HG02588 (cell line): ENCODE measurements around the gene CFAP61.

ENCODE experiments used
- ATAC-seq: cut with Tn5 transposase; IDR thresholded peaks from one replicate; pipeline ENCODE4 v1.9.1; 2021; ENCODE audit warnings: mild to moderate bottlenecking, moderate library complexity; ENCODE audit not compliant: unreplicated experiment

The CFAP61 gene

DNA sequence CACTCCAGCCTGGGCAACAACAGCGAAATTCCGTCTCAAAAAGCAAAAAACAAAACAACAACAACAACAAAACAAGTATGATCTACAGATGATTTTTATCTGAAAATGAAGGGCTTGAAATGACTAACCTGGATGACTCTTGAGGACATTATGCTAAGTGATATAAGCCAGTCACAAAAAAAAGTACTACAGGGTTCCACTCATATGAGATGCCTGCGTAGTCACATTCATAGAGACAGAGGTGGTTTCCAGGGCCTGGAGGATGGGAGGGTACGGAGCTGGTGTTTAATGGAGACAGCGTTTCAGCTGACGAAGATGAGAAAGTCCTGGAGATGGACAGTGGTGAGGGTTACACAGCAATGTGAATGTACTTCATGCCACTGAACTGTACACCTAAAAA lies 307.3 kb downstream of the CFAP61 start:
- ATAC-seq, result no peak

DNA sequence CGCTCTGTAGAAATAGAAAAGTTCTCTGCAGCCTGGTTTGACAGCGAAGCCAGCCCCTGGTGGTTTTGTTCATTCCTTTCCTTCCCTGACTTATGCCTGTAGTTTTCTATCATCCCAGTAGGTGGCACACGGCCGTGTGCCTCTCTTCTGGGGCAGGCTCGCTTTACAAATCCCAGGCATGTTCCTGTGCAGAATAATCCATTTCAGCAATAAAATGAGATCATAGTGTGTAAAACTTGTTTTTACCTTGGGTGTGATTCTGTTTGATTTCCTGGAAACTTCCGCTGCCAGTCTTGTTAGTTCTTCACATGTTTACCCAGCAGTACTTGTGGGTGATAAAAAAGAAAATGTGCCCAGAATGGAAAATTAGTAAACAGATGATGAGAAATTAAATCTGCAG lies 308.1 kb downstream of the CFAP61 start:
- ATAC-seq, result no peak

DNA sequence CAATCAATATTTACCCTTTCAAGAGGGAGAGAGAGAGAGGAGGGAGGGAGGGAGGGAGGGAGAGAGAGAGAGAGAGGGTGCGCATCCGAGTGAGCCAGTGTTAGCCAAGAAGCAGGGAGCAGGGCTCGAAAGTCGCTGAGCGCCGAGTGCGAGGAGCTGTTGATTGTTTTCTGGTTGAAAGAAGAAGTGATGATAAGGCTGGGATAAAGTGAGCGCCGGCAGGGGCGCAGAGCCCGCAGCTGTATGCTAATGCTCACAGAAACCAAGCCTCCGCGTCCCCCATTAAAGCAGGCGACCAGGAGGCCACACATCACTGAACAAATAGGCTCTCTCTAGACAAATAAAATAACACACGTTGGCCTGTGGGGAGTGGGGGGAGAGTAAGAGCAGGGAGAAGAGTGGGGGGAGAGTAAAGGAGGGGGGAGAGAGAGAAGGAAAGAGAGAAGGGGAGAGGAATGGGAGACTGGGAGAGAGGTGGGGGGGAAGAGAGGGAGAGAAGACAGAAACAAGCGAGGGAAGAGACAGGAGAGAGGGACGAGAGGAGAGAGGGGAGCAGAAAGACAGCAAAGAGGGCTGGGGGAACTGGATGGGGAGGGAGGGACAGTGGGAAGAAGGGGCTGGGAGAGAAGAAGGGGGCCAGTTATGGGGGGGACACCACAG lies 310.6 kb downstream of the CFAP61 start:
- no peak for ATAC-seq

DNA sequence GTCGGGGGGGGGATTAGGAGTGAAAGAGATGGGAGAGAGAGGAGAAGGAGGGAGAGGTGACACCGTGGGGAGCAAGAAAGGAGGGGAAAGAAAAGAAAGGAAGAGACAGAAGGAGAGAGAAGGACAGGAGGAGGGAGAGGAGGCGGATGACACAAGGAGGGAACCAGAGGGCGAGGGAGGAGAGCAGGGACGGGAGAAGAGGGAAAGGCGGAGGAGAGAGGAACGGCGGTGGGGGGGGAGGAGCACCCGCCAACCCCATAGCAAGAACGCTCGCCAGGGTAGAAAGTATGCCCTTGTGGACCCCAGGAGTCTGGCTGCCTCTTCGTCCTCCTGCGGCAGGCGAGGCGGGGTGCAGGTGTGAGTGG lies 311.1 kb downstream of the CFAP61 start:
- ATAC-seq, result no peak

DNA sequence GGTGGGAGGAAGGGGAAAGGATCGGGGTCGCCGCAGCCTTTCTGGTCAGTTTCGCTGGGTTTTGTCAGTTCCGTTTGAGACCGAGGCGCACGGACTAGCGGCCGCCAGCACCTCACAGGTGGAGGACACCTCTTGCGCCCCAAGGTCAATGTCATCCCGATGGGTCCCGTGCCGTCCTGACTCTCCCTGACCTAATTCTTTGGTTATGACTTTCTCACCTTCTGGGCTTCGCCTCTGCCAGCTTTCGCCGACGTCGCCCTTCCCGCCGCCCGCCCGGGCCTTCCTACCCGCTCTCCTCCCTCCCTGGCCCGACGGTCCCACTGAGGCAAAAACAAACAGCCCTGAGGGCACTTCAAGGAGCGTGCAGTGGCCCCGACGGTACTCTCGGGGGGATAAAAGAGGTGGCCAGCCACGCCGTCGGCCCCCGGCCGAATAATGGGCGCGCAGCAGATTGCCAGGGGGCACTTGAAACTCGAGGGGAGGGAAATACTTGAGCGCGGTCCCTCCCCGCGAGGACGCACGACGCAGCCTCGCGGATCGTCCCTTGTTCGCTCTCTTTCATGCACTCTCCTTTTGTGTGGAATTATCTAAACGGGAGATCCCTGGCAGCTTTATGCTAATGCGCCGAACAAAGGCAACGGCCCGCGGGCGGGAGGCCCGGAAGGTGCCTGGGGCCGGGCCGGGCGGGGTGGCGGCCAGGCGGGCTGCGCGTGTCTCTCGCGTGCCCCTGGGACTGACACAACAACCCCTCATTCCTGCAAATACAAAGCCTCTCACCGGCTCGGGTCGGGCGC lies 311.7 kb downstream of the CFAP61 start:
- ATAC-seq, result no peak

DNA sequence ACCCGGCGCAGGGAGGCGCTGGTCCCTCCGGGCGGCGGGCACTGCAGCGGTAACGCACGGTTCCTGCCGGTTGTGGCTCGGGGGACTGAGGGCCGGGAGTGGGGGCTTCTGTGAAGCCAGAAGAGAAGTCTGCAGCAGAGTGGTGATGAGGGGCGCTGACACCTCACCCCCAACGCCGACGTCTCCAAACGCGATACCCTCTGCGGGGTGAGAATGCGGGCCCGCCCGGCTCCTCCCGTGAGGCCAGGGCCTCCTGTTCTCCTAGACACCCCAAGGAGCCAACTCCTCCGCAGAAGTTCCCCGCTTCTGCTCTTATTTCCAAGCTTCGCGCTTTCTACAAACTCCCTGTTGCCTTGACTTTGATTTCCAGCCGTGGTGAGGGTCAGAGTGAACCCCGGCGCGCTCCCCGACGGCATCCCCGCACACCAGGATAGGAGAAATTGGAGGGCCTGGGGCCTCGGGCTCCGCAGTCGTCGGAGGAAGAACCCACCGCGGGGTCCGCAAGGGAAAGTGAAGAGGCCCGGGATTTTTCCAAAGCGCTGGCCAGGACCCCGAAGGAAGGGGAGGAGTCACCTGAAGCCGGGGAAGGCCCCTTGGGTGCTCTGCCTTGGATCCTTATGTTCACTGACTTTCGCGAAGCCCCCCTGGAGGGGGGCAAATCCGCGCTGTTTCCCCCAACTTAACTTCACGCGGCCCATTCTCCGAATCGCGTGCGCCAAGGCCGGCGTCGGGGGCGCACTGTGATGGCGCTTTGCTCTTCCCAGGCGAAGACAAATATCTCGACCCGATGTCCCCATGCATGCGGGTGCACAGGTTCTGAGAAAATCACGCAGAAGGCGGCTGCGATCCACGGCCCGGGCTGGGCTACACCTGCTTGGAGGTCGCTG lies 312.5 kb downstream of the CFAP61 start:
- ATAC-seq, result no peak

DNA sequence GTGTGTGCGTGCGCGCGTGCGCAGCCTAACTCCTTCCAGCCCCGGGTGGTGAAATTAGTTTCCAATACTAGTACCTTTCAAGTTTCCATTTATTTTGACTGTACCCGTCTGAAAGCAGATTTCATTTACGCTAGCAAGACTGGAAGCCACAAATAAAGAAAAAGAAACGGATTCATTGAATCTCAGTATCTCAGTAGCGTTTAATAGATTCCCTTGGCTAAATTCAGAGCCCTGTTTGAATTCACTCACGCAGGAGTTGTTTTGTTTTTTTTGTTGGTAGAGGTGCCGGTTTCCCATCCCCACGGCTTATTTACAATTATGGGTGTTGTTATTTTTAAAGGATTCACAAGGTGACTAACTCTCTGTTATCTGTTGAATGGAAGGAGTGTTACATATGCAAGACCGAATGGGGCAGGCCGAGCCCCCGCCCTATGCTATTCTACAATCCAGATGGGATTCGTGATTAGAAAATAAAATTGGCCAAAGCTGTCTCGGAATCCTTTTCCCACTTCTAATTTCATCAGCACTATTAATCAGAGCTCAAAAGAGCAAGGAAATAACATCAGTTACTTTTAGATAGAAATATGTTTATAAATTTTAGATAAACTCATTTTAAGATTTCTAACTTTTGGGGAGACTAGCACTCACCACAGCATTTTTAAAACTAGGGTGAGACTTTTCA lies 313.3 kb downstream of the CFAP61 start:
- no peak for ATAC-seq

DNA sequence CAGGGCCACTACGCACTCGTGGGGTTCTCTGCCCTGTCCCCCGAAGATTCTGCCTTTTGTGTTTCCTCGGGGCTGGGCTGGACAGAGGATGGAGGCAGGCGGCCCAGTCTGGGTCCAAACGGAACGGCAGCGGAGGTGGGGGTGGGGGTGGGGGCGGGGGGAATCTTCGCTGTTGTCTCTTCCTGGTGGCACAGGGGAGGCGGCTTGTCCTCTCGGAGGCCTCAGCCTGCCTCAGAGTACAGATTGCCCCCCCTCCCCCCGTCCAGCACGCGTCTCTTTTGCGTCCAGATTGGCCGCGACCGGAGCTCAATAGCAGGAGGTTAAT lies 314.2 kb downstream of the CFAP61 start:
- ATAC-seq, result no peak

DNA sequence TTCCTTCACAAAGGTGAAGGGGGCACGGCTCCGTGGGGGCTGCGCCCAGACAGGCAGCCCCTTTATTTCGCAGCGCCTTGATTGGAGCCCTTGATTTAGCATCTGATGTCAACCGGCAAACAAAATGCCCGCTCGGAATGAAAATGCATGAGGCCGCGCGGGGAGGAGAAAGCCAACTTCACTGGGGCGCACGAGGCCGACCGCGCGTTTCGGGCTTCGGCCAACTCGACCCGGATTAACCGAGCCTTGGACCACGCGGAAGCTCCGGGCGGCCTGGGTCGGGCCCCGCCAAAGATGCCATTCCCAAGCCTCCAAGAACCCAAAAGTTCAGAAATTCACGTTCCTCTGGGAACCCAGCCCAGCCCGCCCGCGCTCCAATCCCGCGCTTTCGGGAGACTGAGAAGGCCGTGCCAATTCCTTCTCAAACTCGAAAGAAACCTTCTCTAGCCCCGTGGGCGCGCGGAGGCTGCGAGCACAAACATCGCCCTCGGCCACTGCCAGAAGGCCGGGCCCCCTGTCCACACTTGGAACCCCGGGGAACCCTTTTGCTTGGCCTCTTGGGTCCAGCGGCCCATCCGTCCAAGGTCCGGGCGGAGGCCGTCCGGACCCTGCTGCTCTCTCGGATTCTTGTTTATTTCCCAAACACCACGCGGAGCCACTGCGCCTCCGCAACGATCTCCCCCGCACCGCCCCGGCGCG lies 314.7 kb downstream of the CFAP61 start:
- no peak for ATAC-seq

DNA sequence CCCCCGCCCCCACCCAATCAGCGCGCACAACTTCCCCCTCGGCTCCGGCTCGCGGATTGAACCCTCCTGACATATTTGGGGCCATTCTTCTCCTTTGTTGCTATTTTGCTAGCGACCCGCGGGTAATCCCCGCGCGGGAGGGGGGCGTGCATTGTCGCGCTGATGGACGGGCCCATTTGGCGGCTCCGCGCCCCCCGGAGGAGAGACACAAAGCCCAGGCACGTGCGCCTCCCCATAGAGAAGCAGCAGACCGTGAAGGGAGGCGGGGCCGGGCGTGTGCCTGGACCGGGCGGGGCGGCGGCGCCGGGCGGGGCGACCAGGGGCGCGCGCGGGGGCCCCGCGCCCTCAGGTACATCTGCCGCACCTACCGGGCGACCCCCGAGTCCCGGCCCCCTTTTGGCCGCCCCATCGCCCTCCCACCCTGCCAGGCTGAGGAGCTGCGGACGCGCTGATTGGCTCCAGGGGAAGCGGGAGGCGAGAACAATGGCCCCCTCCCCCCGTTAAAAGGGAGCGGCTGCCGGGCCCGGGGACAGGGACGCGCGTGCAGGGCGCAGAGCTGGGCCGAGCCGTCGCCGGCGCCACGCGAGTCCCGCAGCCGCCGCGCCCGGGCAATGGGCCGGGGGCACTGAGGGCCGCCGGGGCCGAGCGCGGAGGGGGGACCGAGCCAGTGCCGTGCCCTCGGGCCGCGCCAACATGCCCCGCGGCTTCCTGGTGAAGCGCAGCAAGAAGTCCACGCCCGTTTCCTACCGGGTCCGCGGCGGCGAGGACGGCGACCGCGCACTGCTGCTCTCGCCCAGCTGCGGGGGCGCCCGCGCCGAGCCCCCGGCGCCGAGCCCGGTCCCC lies 315.5 kb downstream of the CFAP61 start, which contains the start of gene INSM1:
TSS of gene INSM1 (plus strand) at position 530 of the 843 bp plus-strand sequence. CDS start at position 694, 164 bp downstream.
- ATAC-seq, result no peak

DNA sequence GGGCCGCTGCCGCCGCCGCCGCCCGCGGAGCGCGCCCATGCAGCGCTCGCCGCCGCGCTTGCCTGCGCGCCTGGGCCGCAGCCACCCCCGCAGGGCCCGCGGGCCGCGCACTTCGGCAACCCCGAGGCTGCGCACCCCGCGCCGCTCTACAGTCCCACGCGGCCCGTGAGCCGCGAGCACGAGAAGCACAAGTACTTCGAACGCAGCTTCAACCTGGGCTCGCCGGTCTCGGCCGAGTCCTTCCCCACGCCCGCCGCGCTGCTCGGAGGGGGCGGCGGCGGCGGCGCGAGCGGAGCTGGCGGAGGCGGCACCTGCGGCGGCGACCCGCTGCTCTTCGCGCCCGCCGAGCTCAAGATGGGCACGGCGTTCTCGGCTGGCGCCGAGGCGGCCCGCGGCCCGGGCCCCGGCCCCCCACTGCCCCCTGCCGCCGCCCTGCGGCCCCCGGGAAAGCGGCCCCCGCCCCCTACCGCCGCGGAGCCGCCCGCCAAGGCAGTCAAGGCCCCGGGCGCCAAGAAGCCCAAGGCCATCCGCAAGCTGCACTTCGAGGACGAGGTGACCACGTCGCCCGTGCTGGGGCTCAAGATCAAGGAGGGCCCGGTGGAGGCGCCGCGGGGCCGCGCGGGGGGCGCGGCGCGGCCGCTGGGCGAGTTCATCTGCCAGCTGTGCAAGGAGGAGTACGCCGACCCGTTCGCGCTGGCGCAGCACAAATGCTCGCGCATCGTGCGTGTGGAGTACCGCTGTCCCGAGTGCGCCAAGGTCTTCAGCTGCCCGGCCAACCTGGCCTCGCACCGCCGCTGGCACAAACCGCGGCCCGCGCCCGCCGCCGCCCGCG lies 316.3 kb downstream of the CFAP61 start:
- ATAC-seq, result no peak

DNA sequence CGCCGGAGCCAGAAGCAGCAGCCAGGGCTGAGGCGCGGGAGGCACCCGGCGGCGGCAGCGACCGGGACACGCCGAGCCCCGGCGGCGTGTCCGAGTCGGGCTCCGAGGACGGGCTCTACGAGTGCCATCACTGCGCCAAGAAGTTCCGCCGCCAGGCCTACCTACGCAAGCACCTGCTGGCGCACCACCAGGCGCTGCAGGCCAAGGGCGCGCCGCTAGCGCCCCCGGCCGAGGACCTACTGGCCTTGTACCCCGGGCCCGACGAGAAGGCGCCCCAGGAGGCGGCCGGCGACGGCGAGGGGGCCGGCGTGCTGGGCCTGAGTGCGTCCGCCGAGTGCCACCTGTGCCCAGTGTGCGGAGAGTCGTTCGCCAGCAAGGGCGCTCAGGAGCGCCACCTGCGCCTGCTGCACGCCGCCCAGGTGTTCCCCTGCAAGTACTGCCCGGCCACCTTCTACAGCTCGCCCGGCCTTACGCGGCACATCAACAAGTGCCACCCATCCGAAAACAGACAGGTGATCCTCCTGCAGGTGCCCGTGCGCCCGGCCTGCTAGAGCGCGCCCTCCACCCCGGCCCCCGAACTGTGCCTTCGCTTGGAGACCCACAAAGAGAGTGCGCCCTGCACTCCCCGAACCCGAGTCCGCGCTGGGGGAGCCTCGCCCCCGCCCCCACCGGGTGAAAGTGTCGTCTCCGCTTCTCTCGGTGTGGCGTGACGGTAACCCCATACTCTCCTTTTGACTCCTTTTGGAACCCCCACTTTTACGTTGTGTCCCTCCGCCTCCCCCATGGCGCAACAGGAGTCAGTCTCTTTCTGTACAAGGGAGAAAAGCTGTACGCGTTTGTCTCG lies 317.1 kb downstream of the CFAP61 start:
- ATAC-seq, result no peak

DNA sequence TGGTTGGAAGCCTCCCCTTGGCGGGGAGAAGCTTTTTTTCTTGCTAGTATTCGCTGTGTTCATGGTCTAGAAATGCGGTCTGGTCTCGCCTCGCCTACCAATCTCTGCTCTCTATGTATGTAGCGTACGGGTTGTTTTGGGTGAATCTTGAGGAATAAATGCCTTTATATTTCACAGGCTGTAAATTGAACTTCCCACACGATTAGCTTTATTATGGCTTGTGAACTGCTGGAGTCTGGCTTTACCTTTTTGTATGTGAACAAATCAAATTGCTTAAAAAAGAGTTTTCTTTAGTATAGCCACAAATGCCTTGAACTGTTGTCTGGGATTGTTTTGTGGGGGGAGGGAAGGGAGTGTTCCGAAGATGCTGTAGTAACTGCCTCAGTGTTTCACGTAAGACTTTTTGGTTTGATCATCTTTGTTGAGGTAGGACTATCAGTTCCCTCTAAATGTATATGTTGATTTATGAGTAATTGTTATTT lies 317.8 kb downstream of the CFAP61 start:
- ATAC-seq, result no peak

DNA sequence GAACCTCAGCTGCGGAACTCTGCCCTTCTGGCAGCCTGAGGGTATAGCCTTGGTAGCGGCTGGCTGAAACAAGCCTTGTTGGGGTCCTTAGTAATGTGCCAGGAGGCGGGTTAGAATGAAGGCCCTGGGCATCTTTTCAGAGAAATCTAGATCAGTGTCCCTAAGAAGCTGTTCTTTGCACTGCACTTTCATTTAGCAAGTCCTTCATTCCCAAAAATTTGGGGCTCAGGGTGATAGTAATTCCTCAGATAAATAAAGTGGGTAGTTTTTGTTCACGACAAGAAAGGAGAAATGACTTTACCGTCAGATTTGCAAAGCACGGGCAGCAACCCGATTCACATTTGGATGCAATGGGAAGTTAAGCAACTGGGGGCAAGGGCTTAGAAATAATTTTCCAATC lies 318.8 kb downstream of the CFAP61 start:
- no peak for ATAC-seq

DNA sequence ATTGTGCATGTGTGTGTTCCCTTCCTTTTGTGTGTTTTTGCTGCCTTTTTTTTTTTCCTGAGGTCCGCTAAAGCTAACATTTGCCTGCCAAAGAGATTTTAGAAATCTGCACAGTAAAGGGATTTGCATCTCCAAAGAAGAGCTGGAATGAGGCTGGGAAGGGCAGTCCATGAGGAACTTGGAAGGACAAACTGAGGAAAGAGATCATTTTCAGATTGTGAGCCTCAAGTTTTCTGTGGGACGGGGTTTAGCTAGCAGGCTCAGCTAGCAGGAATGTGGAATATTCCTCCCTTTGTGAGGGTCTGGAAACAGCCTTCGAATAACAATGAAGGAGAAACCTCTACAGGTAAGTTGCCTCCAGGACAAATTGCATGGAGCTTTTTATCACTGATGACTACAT lies 319.3 kb downstream of the CFAP61 start:
- no peak for ATAC-seq

DNA sequence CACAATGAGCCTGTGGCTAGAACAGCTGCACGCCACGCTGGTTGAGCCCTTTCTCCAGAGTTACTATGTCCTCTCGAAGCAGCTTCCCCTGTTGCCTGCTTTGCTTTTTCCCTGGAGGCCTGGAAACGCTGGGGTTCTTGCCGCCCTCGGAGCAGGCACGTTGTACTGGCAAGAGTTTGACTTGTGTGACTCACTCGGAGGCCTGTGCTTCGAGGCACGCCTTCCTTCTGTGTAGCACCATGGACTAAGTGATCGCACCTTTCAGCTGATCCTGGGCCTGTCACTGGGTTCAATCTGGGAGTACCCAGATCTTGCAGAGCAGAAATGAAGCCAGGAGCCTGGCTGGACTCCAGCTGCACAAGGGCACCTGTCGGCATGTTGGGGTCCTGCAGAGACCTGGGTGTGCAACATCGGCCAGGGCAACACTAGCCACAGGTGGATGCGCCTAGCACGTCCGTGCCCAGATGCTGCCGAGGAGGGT lies 320.8 kb downstream of the CFAP61 start:
- ATAC-seq, result no peak

DNA sequence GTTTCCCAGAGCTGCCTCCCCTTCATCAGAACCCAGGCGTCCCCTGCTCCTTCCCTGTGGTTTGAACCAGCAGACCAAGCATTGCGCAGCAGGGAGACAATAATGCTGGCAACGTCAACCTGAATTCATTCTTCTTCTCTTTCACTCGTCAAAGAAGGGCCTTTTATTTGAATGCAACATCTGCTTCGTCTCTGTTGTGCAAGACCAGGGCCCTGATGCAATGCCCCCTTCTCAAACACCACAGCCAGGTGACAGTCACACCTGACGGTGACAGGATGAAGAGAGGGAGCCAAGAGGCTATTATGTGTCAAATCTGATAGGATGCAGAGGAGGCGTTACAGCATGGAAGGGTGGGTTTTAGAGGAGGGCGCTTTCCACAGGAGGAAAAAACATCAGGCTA lies 323.5 kb downstream of the CFAP61 start:
- ATAC-seq, result no peak

DNA sequence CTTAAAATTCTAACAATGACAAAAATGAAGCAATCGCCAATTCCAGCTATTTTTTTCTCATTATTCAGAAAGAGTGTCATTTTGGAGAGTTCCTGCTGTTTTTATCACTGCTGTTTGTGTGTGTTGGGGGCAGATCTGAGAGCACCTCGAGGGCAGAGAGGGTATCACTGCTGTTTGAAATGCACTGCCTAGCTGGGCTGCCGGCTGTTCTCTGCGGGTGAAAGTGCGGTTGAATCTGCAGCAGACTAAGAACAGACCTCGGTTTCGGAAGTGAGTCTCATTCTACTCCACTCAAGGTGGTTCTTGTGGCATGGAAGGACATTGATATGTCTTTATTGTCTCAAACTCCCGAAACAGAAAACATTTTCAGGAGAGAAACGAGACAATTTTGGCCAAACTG lies 333.9 kb downstream of the CFAP61 start:
- no peak for ATAC-seq
